Smooth muscle cell (in vitro differentiated cells): ENCODE measurements around the gene HDAC5. TPM values are rescaled to one million over a fixed set of nuclear protein-coding genes. Genes with fewer than 3 reads are reported as not detected.

Experiments
- DNase-seq: peaks from one replicate; lab custom pipeline; 2025; ENCODE audit not compliant: unreplicated experiment; lab: John Stamatoyannopoulos, UW
- H2AFZ ChIP-seq: fragments of 200-600 bp; sonication (generic); 2 replicates; pipeline ENCODE4 v1.6.0; 2016; ENCODE audit warnings: antibody characterized with exemption, low read depth, mild to moderate bottlenecking
- H3F3A ChIP-seq: fragments of 200-600 bp; sonication (generic); 2 replicates; pipeline ENCODE4 v1.6.0; 2017; ENCODE audit warnings: antibody characterized with exemption, low read depth
- H3K27ac ChIP-seq: fragments of 200-600 bp; sonication (generic); 2 replicates; pipeline ENCODE4 v1.5.1; 2016; ENCODE audit warnings: low read depth, mild to moderate bottlenecking
- H3K27me3 ChIP-seq: fragments of 200-600 bp; sonication (generic); 2 replicates; pipeline ENCODE4 v1.6.1; 2016; ENCODE audit warnings: low read depth, mild to moderate bottlenecking
- H3K36me3 ChIP-seq: fragments of 200-600 bp; sonication (generic); 2 replicates; pipeline ENCODE4 v1.5.1; 2016; ENCODE audit warnings: low read depth
- H3K4me1 ChIP-seq: fragments of 200-600 bp; sonication (generic); 2 replicates; pipeline ENCODE4 v1.5.1; 2016; ENCODE audit warnings: low read depth
- H3K4me2 ChIP-seq: fragments of 200-600 bp; sonication (generic); 2 replicates; pipeline ENCODE4 v1.6.0; 2016; ENCODE audit warnings: mild to moderate bottlenecking
- H3K4me3 ChIP-seq: fragments of 200-600 bp; sonication (generic); 2 replicates; pipeline ENCODE4 v1.5.1; 2016; ENCODE audit warnings: mild to moderate bottlenecking
- H3K79me2 ChIP-seq: fragments of 200-600 bp; sonication (generic); 2 replicates; pipeline ENCODE4 v1.6.0; 2016; ENCODE audit warnings: low read depth, mild to moderate bottlenecking
- H3K9ac ChIP-seq: fragments of 200-600 bp; sonication (generic); 2 replicates; pipeline ENCODE4 v1.6.0; 2016; ENCODE audit warnings: low read depth
- H3K9me3 ChIP-seq: fragments of 200-600 bp; sonication (generic); replicated peaks from 2 replicates; pipeline ENCODE4 v1.5.1; 2016; ENCODE audit warnings: low read depth
- H4K20me1 ChIP-seq: fragments of 200-600 bp; sonication (generic); 2 replicates; pipeline ENCODE4 v1.6.0; 2016; ENCODE audit warnings: low read depth
- CTCF ChIP-seq: fragments of 200-600 bp; sonication (generic); IDR thresholded peaks from 2 replicates; pipeline ENCODE4 v1.5.1; 2017; ENCODE audit warnings: borderline replicate concordance, mild to moderate bottlenecking, antibody characterized with exemption; ENCODE audit not compliant: insufficient read depth, poor library complexity, severe bottlenecking
- WGBS: methylation state at CpG from one replicate; pipeline ENCODE4 v1.1.7; 2016; ENCODE audit warnings: low lambda C conversion rate; 5-methylcytosine and 5-hydroxymethylcytosine counted together
- polyA plus RNA-seq: library from polyadenylated mRNA; unstranded; fragments of >200 nt; fragmentation: Nextera tagmentation; extraction: Ambion mirVana; gene quantifications from 2 replicates; pipeline ENCODE4 v1.2.1, GENCODE V29; 2016
- total RNA-seq: library from RNA; depleted of rRNA; stranded (reverse); fragments of >200 nt; gene quantifications from 2 replicates; pipeline ENCODE4 v1.2.3, GENCODE V29; 2014

Gene HDAC5
- total and polyA plus RNA-seq, 2 experiments from 2014 or later = 52.6 to 65.3 TPM

- H3K36me3 ChIP-seq = no peaks in the 10 kb centered on the region
- no peak overlapping the region for H3K4me2 ChIP-seq
- no peak overlapping the region for H3K9ac ChIP-seq
- H2AFZ ChIP-seq = no peak overlapping the region
- H3K79me2 ChIP-seq = no peaks in the 10 kb centered on the region
- no peak for DNase-seq
- peaks cover 5% of the 10 kb centered on the region for H3K4me1 ChIP-seq
- peak overlapping the region; percentile 42 for H3K27ac ChIP-seq
- no peaks in the 10 kb centered on the region for H3K9me3 ChIP-seq
- no peaks in the 10 kb centered on the region for H4K20me1 ChIP-seq
- no peak for TF ChIP-seq CTCF
- H3K4me3 ChIP-seq = no peak overlapping the region
- 95% methylated on average over 3 of the region's 3 CpGs for whole genome bisulfite sequencing
- H3F3A ChIP-seq = no peaks in the 10 kb centered on the region
- H3K27me3 ChIP-seq = no peaks in the 10 kb centered on the region
Measured at GRCh38 chr17:44081681-44082080, 41.8 kb downstream of the HDAC5 start.

GRCh38 chr17:44079877-44080821, 43.3 kb downstream of the HDAC5 start:
- Histone ChIP-seq H4K20me1 (no peaks in the 10 kb centered on the region), H3K9ac (no peak overlapping the region), H3K36me3 (no peaks in the 10 kb centered on the region), H3K79me2 (no peaks in the 10 kb centered on the region), H3K4me3 (no peak overlapping the region), H2AFZ (no peak overlapping the region), H3K4me1 (no peaks in the 10 kb centered on the region), H3K27ac (no peak overlapping the region), H3K4me2 (no peak overlapping the region), H3K27me3 (no peaks in the 10 kb centered on the region), H3K9me3 (no peaks in the 10 kb centered on the region), H3F3A (no peaks in the 10 kb centered on the region)
- no peak for TF ChIP-seq CTCF
- 92% methylated on average over 18 of the region's 18 CpGs for WGBS
- DNase-seq = no peak

GRCh38 chr17:44078412-44078811, 45.0 kb downstream of the HDAC5 start:
- no peak for TF ChIP-seq CTCF
- no peak for DNase-seq
- H3F3A ChIP-seq = no peaks in the 10 kb centered on the region
- no peak overlapping the region for H2AFZ ChIP-seq
- no peaks in the 10 kb centered on the region for H3K9me3 ChIP-seq
- no peaks in the 10 kb centered on the region for H4K20me1 ChIP-seq
- 96% methylated on average over 17 of the region's 19 CpGs for WGBS
- no peak overlapping the region for H3K4me2 ChIP-seq
- H3K4me3 ChIP-seq = no peak overlapping the region
- no peaks in the 10 kb centered on the region for H3K4me1 ChIP-seq
- H3K36me3 ChIP-seq = no peaks in the 10 kb centered on the region
- H3K79me2 ChIP-seq = peaks cover 3% of the 10 kb centered on the region
- no peak overlapping the region for H3K27ac ChIP-seq
- H3K9ac ChIP-seq = no peak overlapping the region
- no peaks in the 10 kb centered on the region for H3K27me3 ChIP-seq

- Histone ChIP-seq H3K4me1 (no peaks in the 10 kb centered on the region), H3K27ac (peak overlapping the region; percentile 28), H3K36me3 (no peaks in the 10 kb centered on the region), H3K27me3 (no peaks in the 10 kb centered on the region), H4K20me1 (no peaks in the 10 kb centered on the region), H3F3A (no peaks in the 10 kb centered on the region), H3K4me2 (no peak overlapping the region), H2AFZ (no peak overlapping the region), H3K9me3 (no peaks in the 10 kb centered on the region), H3K9ac (no peak overlapping the region), H3K4me3 (no peak overlapping the region), H3K79me2 (peaks cover 12% of the 10 kb centered on the region)
- DNase-seq = no peak
- no peak for TF ChIP-seq CTCF
- 88% methylated on average over 4 of the region's 4 CpGs for WGBS
Measured at GRCh38 chr17:44077595-44077909, 45.9 kb downstream of the HDAC5 start.
